ENCODE data around the gene RAB11FIP2. TPM values are rescaled to one million over a fixed set of nuclear protein-coding genes. Genes with fewer than 3 reads are reported as not detected.

Gene RAB11FIP2
- total RNA-seq, 1 experiment from 2014 or later, result 18.4 TPM

DNA sequence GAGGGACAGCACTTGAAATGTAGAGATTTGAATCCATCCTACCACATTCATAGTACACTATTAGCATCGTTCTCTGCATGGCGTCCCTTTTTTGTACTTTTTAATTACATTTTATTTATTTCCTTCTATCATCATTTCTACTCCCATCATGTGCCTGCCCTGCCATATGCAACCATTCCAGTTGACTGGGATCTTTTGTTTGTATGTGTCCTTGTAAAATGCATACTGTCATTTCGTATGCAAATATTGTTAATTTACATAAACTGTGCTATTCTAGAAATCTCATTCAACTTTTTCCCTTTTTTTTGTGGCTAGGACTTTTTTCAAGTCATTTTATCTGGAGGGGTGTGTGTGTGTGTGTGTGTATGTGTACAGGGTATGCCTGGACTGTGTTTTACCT is 57.9 kb downstream of the RAB11FIP2 start:
- no CpG with 5 or more reads among the region's 3 CpGs for WGBS (ENCODE audit: extremely low coverage, insufficient read length, low lambda C conversion rate)
- H2BK15ac ChIP-seq (ENCODE audit: low read depth, low read length), result no peak overlapping the region
- no peak overlapping the region for H3T11ph ChIP-seq (ENCODE audit: low read length)
- no peaks in the 10 kb centered on the region for H3K4me1 ChIP-seq (ENCODE audit: insufficient read depth, low read length)
- no peak overlapping the region for H2AK5ac ChIP-seq (ENCODE audit: insufficient read length, low read length)
- no peak overlapping the region for H3K56ac ChIP-seq (ENCODE audit: insufficient read length, low read depth, low read length)
- no peak overlapping the region for H3K14ac ChIP-seq (ENCODE audit: insufficient read depth, low read length)
- H3K27ac ChIP-seq (ENCODE audit: insufficient read length, low read depth, low read length), result no peak overlapping the region
- Mint-ChIP-seq H3K4me1 (peaks cover 37 to 46% of the 10 kb centered on the region in 2 experiments), H3K36me3 (ENCODE audit: insufficient read depth in 1 of 3, low read depth in 3 of 3) (peaks cover 0 to 20% (median 10%) of the 10 kb centered on the region in 3 experiments; a peak in 6 of 7 replicates), H3K27ac (no peak overlapping the region), H3K27me3 (ENCODE audit: low read depth) (no peaks in the 10 kb centered on the region), H3K9me3 (peaks cover 7 to 14% of the 10 kb centered on the region in 2 experiments), H3K4me3 (no peak overlapping the region)
- no peaks in the 10 kb centered on the region for H3K23me2 ChIP-seq (ENCODE audit: insufficient read length, low read depth, low read length, poor library complexity, severe bottlenecking)
- no peak for DNase-seq
- TF ChIP-seq, protein P1, sequence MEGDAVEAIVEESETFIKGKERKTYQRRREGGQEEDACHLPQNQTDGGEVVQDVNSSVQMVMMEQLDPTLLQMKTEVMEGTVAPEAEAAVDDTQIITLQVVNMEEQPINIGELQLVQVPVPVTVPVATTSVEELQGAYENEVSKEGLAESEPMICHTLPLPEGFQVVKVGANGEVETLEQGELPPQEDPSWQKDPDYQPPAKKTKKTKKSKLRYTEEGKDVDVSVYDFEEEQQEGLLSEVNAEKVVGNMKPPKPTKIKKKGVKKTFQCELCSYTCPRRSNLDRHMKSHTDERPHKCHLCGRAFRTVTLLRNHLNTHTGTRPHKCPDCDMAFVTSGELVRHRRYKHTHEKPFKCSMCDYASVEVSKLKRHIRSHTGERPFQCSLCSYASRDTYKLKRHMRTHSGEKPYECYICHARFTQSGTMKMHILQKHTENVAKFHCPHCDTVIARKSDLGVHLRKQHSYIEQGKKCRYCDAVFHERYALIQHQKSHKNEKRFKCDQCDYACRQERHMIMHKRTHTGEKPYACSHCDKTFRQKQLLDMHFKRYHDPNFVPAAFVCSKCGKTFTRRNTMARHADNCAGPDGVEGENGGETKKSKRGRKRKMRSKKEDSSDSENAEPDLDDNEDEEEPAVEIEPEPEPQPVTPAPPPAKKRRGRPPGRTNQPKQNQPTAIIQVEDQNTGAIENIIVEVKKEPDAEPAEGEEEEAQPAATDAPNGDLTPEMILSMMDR (conservative IDR thresholded peaks at IDR 0.05), result no peak
- no peak overlapping the region for H2AFZ ChIP-seq (ENCODE audit: low read length)
- no peaks in the 10 kb centered on the region for H3K79me2 ChIP-seq (ENCODE audit: insufficient read depth, low read length)
- H3K18ac ChIP-seq (ENCODE audit: insufficient read length, low read depth, low read length), result no peak overlapping the region
- H3K9ac ChIP-seq (ENCODE audit: extremely low read depth, insufficient read length, low read length), result no peak overlapping the region
- no peak overlapping the region for H2BK5ac ChIP-seq (ENCODE audit: insufficient read length, low read length)
- no peak overlapping the region for H2BK20ac ChIP-seq (ENCODE audit: low read depth, low read length, poor library complexity, severe bottlenecking)
- H3K4me2 ChIP-seq (ENCODE audit: insufficient read depth, insufficient read length, low read length), result no peak overlapping the region
- H3K79me1 ChIP-seq (ENCODE audit: insufficient read depth, low read depth, low read length, poor library complexity, severe bottlenecking), result no peaks in the 10 kb centered on the region
- no peak overlapping the region for H2BK12ac ChIP-seq (ENCODE audit: insufficient read length, low read depth, low read length)
- H3K23ac ChIP-seq (ENCODE audit: insufficient read length, low read depth, low read length), result no peak overlapping the region
- no peak overlapping the region for H4K8ac ChIP-seq (replicated peaks; ENCODE audit: insufficient read length, low read depth, low read length)
- no peak overlapping the region for H4K5ac ChIP-seq (ENCODE audit: insufficient read length, low read depth, low read length)
- no peak overlapping the region for H3K4ac ChIP-seq (ENCODE audit: low read depth, low read length)
- no peaks in the 10 kb centered on the region for H3K27me3 ChIP-seq (ENCODE audit: insufficient read depth, low read length)
- no peak overlapping the region for H4K91ac ChIP-seq (ENCODE audit: insufficient read length, low read depth, low read length)
- no peaks in the 10 kb centered on the region for H4K20me1 ChIP-seq (ENCODE audit: control insufficient read depth, insufficient read depth, insufficient read length)
- no peaks in the 10 kb centered on the region for H3K9me3 ChIP-seq (ENCODE audit: control insufficient read depth, low read depth, low read length)
- no peak overlapping the region for H2BK120ac ChIP-seq (ENCODE audit: low read depth, low read length, poor library complexity, severe bottlenecking)
